Prostate gland (tissue), 2 donors: Measurements from ENCODE around the gene RELL1. TPM values are rescaled to one million over a fixed set of nuclear protein-coding genes. Genes with fewer than 3 reads are reported as not detected.

Experiments
- DNase-seq: peaks from one replicate; pipeline ENCODE4 v3.0.0-alpha.2; 2019; ENCODE audit warnings: low spot score
- H3K27ac ChIP-seq, 2 donors: fragments of 200-600 bp; sonication (generic); 2 replicates each; pipeline ENCODE4 v1.5.1; 2017 to 2019
- H3K27me3 ChIP-seq: fragments of 200-600 bp; sonication (generic); replicated peaks from 2 replicates; pipeline ENCODE4 v1.5.1; 2019; ENCODE audit not compliant: insufficient read depth
- H3K36me3 ChIP-seq, 2 donors: fragments of 200-600 bp; sonication (generic); 1 replicate in 1 of 2; 2 replicates in 1 of 2; pipeline versions ENCODE4 v1.5.1 to v1.8.1; 2017 to 2019
- H3K4me1 ChIP-seq: fragments of 200-600 bp; sonication (generic); replicated peaks from 2 replicates; pipeline ENCODE4 v1.5.1; 2019
- H3K4me3 ChIP-seq, 2 donors: fragments of 200-600 bp; sonication (generic); 2 replicates each; pipeline ENCODE4 v1.5.1; 2017 to 2019
- H3K9me3 ChIP-seq: fragments of 200-600 bp; sonication (generic); 2 replicates; pipeline ENCODE4 v1.5.1; 2017
- POLR2A ChIP-seq: fragments of 450-650 bp; IDR thresholded peaks from one replicate; pipeline ENCODE4 v1.6.1; 2016; ENCODE audit warnings: antibody characterized with exemption, mild to moderate bottlenecking
- POLR2AphosphoS5 ChIP-seq: sonication (generic); formaldehyde crosslinking; IDR thresholded peaks from one replicate; pipeline ENCODE4 v1.6.1; 2017; ENCODE audit warnings: antibody characterized with exemption
- WGBS: methylation state at CpG from one replicate; pipeline ENCODE4 v1.1.5; 2018; 5-methylcytosine and 5-hydroxymethylcytosine counted together
- intact Hi-C: fragments of 100-400 bp; cut with DNase I; formaldehyde crosslinking; loops from one replicate; pipeline ENCODE4 v1.14.2; 2022
- total RNA-seq, 2 donors: library from RNA; depleted of rRNA; stranded (reverse); fragments of >200 nt; gene quantifications; one replicate each; pipeline ENCODE4 v1.1.0, GENCODE V29; 2016
- TF ChIP-seq, protein P1 (sequence below), 4 experiments: fragments of 200-600 bp in 2 of 4; fragments of 450-650 bp in 2 of 4; sonication (generic) in 2 of 4; IDR thresholded peaks; 1 replicate in 3 of 4; 2 replicates in 1 of 4; pipeline ENCODE4 v1.5.1; 2016 to 2019; ENCODE audit warnings: antibody characterized with exemption in 4 of 4, mild to moderate bottlenecking in 2 of 4, moderate library complexity in 2 of 4

The RELL1 gene
- total RNA-seq, 2 donors from 2014 or later: 18.9 to 26.2 TPM

DNA sequence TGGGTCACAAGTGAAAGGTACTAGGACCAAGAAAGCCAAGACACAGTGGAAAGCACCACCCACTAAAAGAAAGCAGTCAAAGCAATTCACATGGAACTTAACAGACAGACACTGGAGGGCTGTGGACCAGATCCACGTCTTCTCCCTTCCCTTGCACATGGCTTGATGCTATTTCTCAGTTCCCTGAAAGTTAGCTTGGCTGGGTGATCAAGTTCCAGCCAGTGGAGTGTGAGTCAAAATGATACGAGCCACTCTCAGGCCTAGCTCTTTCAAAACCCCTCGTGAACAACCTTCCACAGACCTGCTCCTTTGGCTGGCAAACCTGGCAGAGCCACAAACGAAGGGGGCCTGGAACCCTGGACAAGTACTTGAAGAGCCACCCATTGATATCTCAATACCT lies 52.0 kb downstream of the RELL1 start:
- no peaks in the 10 kb centered on the region for H3K9me3 ChIP-seq
- TF ChIP-seq POLR2A: no peak
- TF ChIP-seq POLR2AphosphoS5: no peak
- TF ChIP-seq, protein P1, sequence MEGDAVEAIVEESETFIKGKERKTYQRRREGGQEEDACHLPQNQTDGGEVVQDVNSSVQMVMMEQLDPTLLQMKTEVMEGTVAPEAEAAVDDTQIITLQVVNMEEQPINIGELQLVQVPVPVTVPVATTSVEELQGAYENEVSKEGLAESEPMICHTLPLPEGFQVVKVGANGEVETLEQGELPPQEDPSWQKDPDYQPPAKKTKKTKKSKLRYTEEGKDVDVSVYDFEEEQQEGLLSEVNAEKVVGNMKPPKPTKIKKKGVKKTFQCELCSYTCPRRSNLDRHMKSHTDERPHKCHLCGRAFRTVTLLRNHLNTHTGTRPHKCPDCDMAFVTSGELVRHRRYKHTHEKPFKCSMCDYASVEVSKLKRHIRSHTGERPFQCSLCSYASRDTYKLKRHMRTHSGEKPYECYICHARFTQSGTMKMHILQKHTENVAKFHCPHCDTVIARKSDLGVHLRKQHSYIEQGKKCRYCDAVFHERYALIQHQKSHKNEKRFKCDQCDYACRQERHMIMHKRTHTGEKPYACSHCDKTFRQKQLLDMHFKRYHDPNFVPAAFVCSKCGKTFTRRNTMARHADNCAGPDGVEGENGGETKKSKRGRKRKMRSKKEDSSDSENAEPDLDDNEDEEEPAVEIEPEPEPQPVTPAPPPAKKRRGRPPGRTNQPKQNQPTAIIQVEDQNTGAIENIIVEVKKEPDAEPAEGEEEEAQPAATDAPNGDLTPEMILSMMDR (IDR thresholded peaks at IDR 0.05): no peak
- H3K4me1 ChIP-seq: no peaks in the 10 kb centered on the region
- WGBS: 94% methylated on average over 4 of the region's 4 CpGs
- no peaks in the 10 kb centered on the region for H3K27me3 ChIP-seq
- intact Hi-C loops: loop anchor here (5.0 kb wide), 1 partner anchor 53 kb away; the partner anchor contains the start of gene RELL1
- DNase-seq: no peak
- no peak overlapping the region for H3K27ac ChIP-seq
- H3K4me3 ChIP-seq: no peak overlapping the region
- H3K36me3 ChIP-seq: no peaks in the 10 kb centered on the region

DNA sequence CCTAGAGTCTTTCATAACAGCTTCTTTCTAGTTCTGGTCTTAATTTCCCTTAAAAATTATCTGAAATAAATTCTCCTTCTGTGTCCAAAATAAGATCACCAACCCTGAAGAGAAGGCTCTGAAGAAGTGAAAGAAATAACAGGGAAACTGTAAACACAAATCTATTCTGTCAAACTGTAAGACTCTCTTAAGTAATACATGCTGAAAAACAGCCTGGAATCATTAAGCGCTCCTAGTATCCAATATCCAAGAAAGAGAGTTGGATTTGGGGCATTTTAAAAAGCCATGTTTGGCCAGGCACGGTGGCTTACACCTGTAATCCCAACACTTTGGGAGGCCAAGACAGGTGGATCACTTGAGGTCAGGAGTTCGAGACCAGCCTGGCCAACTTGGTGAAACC lies 53.3 kb downstream of the RELL1 start:
- Histone ChIP-seq H3K36me3 (no peaks in the 10 kb centered on the region), H3K27ac (no peak overlapping the region), H3K9me3 (no peaks in the 10 kb centered on the region), H3K27me3 (no peaks in the 10 kb centered on the region), H3K4me1 (no peaks in the 10 kb centered on the region), H3K4me3 (no peak overlapping the region)
- DNase-seq: no peak
- no peak for TF ChIP-seq POLR2AphosphoS5
- WGBS: 91% methylated on average over 3 of the region's 3 CpGs
- intact Hi-C loops: loop anchor here (5.0 kb wide), 1 partner anchor 54 kb away; the partner anchor contains the start of gene RELL1

DNA sequence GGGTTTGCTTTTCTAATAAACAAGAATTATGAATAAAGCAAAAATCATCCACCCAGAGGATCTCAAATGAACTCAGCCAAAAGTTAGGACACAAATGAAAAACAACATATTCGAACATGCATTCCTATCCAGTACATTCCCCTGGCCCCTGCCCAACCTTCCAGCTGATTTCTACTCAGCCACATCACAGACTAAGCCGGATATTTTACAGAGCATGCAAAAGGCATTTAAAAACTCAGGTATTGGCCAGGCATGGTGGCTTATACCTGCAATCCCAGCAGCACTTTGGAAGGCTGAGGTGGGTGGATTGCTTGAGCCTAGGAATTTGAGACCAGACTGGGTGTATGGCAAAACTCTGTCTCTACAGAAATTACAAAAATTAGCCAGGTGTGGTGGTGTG lies 54.6 kb downstream of the RELL1 start:
- TF ChIP-seq, protein P1 (IDR thresholded peaks at IDR 0.05): no peak
- peak; percentile 44 for TF ChIP-seq POLR2AphosphoS5
- 16% methylated on average over 2 of the region's 2 CpGs for WGBS
- no peaks in the 10 kb centered on the region for H3K4me1 ChIP-seq
- peak; percentile 40 for DNase-seq
- no peaks in the 10 kb centered on the region for H3K9me3 ChIP-seq
- H3K27ac ChIP-seq: no peak overlapping the region
- H3K36me3 ChIP-seq: no peaks in the 10 kb centered on the region
- H3K27me3 ChIP-seq: no peaks in the 10 kb centered on the region
- H3K4me3 ChIP-seq: no peak overlapping the region
- intact Hi-C loops: loop anchor here (5.0 kb wide), 1 partner anchor 56 kb away; the partner anchor contains the start of gene RELL1

DNA sequence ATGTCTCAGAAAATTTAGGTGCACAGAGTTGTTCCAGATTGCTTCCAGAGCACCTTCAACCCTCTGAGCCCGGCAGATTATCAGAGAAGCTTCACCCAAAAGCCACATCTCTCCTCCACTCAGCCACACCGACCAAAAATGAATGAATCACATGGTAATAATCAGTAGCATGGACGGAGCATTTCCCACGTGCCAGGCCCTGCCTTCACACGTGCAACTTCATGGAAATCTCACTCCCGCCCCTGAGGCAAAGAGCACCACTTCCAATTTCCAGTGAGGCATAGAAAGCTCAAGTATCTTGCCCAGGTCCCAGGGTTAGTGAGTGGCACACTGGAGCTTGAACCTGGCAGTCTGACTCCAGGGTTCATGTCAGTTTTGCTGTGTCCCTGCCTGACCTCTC lies 56.5 kb downstream of the RELL1 start:
- Histone ChIP-seq H3K4me1 (no peaks in the 10 kb centered on the region), H3K27ac (no peak overlapping the region), H3K36me3 (no peaks in the 10 kb centered on the region), H3K9me3 (no peaks in the 10 kb centered on the region), H3K27me3 (no peaks in the 10 kb centered on the region), H3K4me3 (no peak overlapping the region)
- 88% methylated on average over 6 of the region's 6 CpGs for WGBS
- intact Hi-C loops: loop anchor here (5.0 kb wide), 1 partner anchor 58 kb away; the partner anchor contains the start of gene RELL1
- DNase-seq: no peak
- TF ChIP-seq POLR2A (no peak), POLR2AphosphoS5 (no peak)
- TF ChIP-seq, protein P1 (IDR thresholded peaks at IDR 0.05): no peak

DNA sequence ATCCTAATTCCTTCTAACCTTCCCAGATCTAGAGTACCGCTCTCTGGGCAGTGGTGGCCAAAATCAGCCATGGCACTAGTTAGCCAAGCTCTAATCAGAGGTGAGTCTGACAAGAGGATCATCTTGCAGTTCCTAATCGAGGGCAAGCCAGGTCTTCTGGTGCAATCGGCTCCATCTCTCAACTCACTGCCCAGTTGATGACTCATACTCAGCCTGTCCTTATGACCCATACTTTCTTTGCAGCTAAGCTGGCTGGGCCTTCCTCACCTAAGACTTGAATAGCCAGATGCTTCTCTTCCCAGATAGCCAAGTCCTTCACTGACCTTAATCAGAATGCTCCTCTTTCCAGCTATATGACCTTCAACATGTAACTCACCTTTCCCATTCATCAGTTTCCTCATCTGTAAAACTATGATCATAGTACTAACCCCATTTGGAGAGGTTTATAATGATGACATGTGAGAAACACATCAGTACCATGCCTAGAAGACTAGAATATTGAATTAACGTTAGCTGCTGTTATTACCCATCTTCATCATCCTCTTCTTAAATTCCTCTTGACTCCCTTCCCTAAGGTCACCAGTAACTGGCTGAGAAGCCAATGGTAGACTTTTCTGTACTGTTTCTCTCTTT lies 57.1 kb downstream of the RELL1 start:
- Histone ChIP-seq H3K36me3 (no peaks in the 10 kb centered on the region), H3K9me3 (no peaks in the 10 kb centered on the region), H3K4me1 (no peaks in the 10 kb centered on the region), H3K27ac (no peak overlapping the region), H3K4me3 (no peak overlapping the region), H3K27me3 (no peaks in the 10 kb centered on the region)
- TF ChIP-seq, protein P1 (IDR thresholded peaks at IDR 0.05): no peak
- TF ChIP-seq POLR2A (no peak), POLR2AphosphoS5 (no peak)
- DNase-seq: no peak
- WGBS: 73% methylated on average over 4 of the region's 4 CpGs
- intact Hi-C loops: no loop called here
